ENCODE data around the gene ANO2.

Gene ANO2

DNA sequence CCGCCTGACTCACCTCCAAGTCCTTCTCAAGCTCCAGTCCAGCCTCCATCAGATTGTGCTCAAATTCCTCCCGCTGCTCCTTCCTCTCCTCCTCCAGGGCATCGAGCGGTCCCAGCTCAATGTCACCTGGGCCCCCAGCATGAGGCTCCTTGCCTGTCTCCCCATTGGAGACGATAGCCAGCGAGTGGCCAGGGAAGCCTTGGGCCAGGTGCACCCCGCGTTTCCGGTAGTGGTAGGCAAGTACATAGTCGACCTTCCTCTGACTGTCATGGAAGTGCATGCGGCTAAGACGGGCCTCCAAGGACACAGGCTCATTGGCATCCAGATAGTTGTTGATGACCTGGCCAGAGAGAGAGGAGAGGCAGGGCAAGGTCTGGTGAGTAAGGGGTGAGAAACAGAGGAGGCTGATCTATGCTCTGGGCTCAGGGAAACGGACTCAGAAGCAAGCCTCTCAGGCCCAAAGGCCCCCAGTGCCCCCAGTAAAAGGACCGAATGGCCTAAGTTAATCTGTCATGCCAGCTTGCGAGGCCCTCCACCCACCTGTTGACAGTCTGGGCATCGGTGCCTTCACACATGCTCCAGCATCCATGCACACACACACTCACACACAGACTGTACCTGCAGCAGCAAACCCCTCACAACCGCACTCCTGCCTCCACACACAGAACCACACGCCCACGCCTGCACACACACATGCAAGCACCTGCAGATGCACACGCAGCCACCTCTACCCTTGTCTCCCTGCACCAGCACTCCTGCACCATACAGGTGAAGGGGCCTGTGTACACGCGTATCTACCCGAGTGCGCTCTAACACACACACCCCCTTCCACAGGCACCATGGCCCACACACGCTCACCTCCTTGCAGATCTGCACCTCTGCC, 23.8 kb downstream of the ANO2 start:
- H3K4me3 ChIP-seq (ENCODE audit: low read depth, low read length), result no peak overlapping the region

DNA sequence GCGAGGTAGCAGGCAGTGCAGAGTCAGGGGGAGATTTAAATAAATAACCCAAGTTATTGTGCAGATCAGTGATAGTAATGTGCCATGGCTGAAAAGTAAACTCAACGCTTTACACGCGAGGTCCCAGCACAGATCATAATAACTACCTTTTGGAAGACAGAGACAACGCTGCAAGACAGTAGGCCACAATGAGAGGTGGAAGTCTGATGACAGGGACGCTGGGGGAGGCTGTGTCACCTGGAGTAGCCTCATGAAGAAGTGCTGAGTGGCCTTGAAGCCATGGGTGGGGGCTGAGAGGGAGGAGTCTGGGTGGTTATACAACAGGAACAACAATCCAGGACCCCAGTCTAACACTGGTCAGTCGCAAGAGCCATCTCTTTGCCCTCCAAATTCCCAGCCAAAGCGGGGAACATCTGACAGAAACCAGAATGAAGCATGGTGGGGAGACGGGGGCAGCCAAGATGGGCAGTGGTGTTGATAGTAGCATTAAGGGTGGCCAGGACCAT, 28.2 kb downstream of the ANO2 start:
- H3K4me3 ChIP-seq (ENCODE audit: low read depth, low read length), result no peak overlapping the region

DNA sequence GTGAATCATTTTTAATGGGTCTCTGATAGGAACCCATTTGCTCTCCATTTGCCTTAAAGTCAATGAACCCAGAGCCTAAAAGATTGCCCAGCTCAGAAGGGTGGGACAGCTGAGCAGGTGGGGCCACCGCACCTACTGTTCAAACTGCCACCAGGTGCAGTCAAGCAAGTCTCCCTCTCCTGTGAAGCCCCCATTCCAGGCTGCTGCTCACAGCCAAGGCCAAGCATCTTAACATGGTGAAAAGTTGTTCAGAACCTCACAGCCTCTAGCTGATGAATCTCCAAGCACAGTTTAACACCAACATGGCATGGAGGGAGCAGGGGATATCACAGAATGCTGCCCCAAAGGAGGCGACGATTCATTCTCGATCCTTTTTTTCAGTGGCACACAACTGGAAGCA, 29.5 kb downstream of the ANO2 start:
- H3K4me3 ChIP-seq (ENCODE audit: low read depth, low read length), result no peak overlapping the region

DNA sequence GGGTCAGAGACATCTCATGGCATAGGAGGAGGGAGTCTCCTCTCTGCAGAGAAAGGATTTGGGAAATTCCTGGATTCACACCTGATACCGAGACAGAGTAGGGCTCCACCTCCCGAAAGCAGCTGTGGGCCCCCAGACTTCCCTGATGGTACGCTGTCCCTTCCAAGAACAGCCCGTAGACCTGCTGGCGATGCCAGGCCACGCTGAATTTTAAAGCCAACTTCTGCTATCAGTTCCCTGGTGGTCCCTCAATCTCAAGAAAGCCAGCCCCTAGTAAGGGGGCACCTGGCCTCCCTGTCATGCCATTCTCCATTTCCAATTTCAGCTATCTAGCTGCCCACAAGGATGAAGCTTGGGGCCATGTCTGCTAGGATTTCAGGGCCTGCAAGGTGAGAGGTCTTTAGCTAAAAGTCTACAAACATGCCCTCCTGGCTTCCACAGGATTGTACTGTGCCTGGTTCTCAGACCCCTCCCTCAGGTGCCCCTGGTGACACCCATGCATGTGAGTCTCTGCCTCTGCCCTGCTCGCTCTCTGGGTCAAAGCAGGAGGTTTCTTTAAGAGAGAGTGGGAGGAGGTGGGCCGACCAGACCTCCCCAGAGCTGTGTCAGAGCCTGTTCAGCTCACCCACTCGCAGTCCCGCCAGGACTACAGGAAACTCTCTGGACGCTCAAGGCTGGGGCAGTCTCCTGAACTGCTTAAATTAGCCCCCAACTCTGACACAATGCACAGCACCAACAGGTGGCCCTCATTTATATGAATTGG, 30.5 kb downstream of the ANO2 start:
- H3K4me3 ChIP-seq (ENCODE audit: low read depth, low read length), result no peak overlapping the region

DNA sequence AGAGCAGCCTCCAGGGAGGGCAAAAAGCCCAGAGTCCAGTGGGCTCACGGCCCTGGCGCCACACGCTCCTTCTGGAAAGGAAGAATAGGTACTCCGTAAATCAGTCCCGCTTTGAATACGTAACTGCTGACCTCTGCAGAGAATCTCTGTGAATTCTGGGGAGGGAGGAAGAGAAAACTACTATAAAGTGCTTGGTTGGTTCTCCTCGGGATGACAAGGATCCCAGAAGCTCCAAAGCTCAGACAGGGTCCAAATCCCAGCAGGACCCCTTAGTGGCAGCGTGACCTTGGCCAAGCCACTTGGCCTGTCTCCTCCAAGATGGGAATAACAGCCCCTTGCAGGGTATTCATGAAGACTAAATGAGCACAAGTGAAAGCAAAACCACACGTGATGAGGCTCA, 31.7 kb downstream of the ANO2 start:
- no peak overlapping the region for H3K4me3 ChIP-seq (ENCODE audit: low read depth, low read length)

DNA sequence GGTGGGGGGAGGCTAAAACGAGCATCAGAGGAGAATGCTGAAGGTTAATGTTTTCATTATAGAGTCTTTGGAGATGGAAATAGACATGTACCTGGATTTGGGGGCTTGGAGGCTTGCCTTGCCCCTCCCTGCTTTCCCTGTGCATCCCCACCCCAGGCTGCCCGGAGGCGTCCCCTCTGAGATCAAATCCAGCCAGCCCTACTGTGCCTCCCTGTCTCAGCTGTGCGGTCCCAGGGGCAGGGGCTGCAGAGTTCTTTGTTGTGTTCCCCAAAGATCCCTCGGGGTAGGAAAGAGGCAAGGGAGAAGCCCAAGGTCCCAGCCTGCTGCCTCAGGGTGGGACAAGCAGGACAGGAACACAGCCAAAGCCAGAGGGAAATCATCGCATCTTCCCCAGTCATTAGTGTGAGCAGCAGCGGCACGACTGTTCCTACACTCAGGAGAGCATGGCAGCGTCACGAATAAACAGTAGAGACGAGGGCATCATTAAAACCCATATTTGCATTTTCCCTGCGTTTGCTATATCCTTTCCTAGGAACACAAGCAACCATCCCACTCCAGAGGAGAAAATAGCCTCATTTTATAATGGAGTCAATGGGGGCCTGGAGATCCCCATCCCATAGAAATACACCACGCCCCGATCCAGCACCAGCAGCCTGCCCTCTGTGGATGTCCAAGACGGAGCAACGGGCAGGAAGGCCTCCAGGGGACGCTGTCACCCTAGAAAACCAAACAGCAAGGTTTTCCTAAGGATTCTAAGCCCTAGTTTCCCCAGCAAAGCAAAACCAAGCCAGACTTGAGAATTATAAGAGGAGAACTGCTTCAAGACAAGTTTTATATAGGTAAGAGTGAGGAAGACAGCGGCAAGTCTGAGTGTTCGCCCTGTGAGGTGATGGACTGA, 32.4 kb downstream of the ANO2 start:
- no peak overlapping the region for H3K4me3 ChIP-seq (ENCODE audit: low read depth, low read length)

DNA sequence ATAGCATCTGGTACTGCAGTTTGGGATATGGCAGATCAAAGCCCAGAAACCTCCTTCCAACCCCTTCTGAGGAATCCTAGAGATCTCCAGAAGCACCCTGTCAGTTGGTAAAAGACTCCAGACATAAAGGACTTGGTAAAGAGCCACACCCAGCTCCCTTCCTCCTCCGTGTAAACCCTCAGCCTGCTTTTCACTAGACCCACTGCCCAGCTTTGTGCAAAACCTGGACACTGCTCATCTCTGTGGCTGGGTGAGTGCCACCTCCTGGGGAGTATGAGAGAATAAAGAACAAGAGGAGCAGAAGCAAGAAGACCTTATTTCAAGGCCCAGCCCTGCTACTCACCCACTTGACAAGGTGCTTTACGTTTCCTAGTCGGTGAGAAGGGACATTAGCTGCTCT, 33.0 kb downstream of the ANO2 start:
- no peak overlapping the region for H3K4me3 ChIP-seq (ENCODE audit: low read depth, low read length)

DNA sequence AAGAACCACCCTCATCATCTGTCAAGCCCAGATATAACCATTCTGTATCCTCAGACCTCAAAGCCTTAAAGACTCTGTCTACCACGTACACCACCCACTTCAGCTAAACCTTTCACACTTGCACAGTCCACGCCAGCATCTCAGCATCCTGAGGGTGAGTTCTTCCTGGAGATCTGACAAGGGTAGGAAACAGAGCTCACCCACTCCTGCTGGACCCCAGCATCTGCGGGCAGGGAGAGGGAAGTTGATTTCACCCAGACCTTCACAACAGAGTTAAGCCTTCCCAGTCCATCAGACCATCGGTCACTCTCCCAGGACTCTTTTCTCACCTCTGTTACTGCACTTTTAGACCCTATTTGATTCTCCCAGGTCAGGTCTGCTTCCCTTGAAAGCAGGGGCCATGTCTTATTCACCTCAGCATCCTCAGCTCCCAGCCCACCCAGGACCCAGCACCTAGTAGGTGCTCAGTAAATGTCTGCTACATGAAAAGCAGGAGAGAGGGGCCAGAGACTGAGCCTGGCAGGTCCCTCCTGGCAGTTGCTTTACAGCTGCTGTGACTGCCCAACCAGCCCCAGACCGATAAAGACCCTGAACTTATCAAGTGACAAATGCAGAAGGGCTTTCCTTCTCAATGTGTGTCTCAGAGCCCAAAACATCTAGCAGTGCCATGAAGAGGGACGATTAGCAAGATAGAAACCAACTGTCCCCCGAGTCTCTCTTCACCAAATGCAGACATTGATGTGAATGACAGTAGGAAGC, 34.1 kb downstream of the ANO2 start:
- H3K4me3 ChIP-seq (ENCODE audit: low read depth, low read length), result no peak overlapping the region

DNA sequence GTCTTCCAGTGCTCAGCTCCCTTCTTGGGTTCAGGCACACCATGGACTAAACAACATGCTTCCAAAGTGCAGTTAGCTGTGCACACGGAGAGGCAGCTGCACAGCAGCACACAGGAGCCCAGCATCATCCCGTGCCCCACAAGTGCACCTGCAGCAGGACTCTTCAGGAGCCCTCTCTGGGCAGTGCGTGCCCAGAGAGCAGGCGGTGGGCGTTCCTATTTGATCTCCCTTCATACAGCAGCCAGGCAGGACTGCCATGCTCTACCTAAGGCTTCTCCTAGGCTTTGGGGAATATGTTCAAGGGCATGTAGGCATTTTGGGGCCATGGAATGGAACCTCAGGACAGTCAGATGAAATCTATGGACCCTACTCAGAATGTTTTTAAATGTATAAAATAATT, 35.5 kb downstream of the ANO2 start:
- no peak overlapping the region for H3K4me3 ChIP-seq (ENCODE audit: low read depth, low read length)

DNA sequence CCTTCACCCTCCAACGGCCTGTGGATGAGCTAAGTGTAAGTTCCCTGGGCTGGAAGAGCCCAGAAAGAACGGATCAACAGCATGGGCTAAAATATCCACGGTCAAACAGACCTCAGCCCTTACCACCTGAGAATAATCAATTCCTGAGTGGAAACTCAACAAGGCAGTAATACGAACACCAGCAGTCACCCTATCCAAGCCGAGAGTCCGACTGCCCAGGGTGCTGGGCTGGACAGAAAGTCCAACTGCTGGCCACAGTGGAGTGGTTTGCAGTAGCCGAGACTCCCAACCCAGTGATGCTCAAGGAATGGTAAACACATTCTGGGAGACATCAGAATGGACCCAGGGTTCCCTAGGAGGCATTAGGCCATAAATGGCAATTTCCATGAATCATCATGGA, 36.8 kb downstream of the ANO2 start:
- H3K4me3 ChIP-seq (ENCODE audit: low read depth, low read length), result no peak overlapping the region

DNA sequence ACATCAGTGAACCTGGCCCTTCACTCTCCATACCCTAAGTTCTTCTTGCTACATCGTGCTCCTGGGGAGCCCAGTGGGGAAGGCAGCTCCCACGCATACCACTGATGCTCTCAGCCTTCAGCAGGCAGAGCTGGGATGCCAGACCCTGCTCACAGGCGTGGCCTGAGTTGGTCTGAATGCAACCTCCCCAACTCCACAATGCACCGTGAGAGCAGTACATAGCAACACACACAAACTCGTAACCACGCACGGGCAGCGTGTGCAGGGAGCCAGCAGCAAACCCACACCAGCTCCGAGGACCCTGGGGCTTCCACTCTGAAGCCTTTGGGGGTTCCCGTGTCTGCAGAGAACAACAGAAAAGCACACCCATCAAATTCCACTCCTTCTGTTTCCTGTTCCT, 37.3 kb downstream of the ANO2 start:
- no peak overlapping the region for H3K4me3 ChIP-seq (ENCODE audit: low read depth, low read length)

DNA sequence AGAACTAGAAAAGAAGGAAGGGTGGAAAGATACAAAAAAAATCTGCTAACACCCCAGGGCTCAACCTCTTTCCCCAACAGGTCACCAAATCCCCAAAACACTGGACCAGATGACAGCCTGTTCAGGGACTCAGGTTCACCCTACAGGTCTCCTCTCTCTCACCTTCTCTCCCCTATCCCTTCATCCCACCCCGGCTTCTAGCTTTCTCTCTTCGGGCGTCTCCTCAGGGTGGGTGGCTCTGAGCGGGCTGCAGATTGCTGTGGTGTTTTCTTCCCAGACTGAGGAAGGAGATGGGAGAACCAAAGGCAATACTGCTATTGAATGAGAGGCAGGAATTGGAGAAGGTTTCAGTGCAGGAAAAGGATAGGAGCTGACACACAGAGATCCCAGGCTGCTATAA, 39.3 kb downstream of the ANO2 start:
- H3K4me3 ChIP-seq (ENCODE audit: low read depth, low read length), result no peak overlapping the region

DNA sequence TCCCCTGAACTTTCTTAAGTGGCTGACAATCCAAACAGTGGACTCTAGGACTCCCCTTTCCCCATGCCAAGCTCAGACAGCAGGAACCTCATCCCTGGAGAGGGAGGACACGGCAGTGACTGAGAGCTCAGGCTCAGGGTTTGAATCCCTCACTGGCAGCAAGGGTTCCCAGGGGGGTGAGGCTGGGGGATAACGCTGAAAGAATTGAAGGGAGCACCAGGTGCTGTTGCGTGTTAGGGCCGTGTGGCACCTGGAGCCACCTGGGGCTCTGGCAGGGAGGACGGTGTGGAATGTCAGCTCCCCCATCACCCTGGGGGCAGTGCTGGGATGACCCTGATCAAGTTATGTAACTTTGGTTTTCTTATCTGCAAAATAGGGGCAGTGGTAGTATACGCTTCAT, 40.1 kb downstream of the ANO2 start:
- H3K4me3 ChIP-seq (ENCODE audit: low read depth, low read length), result no peak overlapping the region

DNA sequence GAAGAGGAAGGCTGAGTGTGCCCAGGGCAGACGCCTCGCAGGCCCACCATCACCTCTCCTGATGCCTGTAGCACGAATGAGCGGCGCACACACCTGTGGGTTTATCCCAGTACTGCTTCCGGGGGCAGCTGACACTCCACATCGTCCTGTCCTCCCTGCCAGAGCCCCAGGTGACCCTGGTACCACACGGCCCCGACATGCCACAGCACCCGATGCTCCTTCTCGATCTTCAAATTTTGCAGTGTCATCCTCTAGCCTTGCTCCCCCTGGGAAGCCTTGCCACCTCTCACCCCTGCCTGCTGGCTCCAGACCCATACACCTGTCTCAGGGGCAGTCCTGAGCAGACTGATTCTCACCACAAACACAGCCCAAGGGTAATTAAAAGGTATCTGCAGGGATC, 40.6 kb downstream of the ANO2 start:
- H3K4me3 ChIP-seq (ENCODE audit: low read depth, low read length), result no peak overlapping the region

DNA sequence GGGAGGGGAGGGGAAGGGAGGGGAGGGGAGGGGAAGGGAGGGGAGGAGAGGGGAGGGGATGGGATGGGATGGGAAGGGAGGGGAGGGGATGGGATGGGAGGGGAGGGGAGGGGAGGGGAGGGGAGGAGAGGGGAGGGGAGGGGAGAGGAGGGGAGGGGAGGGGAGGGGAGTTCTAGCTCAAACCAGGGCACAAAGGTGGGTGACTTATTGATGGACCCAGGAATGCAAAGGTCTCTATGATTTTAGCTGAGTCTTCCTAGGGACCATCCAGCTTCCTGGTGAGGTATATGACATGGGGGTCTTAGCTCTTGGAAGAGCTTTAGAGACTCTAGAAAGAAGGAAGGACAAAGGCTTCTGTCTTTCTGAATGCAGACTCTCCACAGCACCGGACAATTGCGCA, 42.3 kb downstream of the ANO2 start:
- H3K4me3 ChIP-seq (ENCODE audit: low read depth, low read length), result no peak overlapping the region

DNA sequence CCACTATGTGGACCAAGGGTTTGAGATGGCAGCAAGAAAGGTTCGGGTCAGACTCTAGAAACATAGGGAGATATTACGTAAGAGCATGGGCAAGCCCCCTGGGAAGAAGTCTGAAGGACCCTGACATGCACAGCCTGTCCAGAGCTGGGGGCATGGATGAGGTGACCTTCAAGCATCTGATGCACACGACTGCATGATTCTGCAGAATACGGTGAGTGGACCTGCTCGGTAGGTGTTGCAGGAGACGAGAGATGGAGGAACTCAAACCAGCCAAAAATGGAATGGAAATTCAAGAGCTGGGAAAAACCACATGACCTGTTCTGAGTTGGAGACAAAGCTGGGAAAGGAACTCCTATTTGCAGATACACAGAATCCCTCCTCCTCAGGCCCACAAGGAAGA, 43.6 kb downstream of the ANO2 start:
- no peak overlapping the region for H3K4me3 ChIP-seq (ENCODE audit: low read depth, low read length)

DNA sequence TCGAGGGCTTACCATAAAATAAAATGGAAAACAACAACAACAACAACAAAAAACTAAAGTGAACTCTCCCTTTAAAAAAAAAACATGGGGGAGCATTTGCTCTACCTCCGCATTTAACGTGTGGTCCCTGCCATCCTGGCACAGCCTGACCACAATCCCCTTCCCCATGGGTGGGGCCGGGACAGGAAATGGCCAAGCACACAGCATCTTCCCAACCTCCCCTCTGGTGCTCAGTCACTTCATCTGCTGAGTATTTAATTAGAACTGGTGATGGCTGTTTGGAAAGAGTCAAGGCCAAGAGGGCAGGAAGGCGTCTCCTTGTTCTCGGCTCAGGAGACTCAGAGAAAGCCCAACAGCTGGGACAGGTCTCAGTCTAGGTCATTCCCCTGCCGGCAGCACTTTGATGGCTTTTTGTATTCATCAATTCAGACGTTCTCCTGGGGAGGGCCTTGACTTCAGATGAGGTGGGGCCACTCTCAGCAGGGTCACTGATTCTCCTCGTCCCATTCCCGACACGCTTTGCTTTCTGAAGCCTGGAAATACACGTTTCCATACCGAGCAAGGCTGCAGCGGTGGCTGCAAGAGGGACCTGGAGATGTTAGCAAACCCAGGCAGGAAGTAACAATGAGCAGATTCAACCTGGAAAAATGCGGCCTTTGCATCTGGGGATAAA, 44.4 kb downstream of the ANO2 start:
- no peak overlapping the region for H3K4me3 ChIP-seq (ENCODE audit: low read depth, low read length)

DNA sequence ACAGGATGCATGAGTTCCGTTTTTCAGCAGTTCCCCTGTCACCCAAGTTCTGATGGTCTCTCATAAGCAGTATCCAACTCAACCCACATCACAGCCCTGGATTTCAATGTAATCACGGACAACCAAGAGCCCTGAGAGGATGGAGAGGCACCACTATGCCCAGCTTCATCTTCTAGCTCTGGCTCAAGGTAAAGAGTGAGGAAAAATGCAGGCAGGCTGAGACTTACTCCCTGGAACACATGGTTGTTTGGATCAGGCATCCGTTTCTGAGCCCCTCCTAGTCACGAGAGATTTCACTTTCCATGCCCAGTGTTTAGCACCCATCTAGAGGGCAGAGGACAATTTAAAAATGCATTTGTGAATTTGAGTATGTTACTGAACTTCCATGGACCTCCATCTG, 45.0 kb downstream of the ANO2 start:
- no peak overlapping the region for H3K4me3 ChIP-seq (ENCODE audit: low read depth, low read length)

DNA sequence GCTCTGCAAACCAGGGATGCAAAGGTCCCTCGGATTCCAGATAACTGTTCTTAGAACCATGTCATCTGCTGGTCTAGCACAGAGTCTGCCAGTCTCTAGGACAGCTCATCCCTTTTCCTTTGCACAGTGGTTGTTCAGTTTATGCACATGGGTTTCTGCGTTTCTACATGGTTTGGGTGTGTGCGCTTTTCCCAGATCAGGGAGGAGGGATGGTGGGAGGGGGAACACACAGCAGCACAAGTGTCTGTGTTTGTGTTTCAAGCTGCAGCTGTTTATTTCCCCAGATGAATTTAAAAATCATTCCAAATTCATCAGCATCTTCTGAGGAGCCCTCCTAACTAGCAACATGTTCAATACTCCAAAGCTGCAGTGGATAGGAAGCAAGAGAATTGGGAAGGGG, 45.4 kb downstream of the ANO2 start:
- H3K4me3 ChIP-seq (ENCODE audit: low read depth, low read length), result no peak overlapping the region

DNA sequence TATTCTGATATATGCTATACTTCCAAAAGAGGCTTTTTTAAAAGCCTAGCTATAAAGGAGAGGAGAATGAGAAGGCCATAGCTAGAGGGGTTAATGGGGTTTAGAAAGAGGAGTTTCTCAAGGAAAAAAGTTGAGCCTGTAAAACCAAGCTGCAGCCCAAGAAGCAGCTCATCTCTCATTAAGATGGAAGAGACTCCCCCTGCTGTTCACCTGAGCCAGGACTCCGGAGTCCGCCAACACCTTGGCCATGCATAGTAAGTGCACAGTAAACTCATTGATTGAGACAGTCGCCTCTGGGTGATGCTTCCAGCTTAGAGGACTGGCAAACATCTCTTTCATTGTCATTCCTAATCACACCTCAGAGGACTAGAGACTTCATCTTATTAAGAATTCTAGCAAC, 46.2 kb downstream of the ANO2 start:
- H3K4me3 ChIP-seq (ENCODE audit: low read depth, low read length), result no peak overlapping the region
